Measurements from ENCODE around the gene RNF222.

Gene RNF222

GRCh38 chr17:8397636-8398035, at the start of gene RNF222:
Gene RNF222, minus strand, starts transcription at chr17:8397827. Its CDS starts 4,366 bp downstream, at chr17:8393461.
- DNase-seq, result no peak

DNA sequence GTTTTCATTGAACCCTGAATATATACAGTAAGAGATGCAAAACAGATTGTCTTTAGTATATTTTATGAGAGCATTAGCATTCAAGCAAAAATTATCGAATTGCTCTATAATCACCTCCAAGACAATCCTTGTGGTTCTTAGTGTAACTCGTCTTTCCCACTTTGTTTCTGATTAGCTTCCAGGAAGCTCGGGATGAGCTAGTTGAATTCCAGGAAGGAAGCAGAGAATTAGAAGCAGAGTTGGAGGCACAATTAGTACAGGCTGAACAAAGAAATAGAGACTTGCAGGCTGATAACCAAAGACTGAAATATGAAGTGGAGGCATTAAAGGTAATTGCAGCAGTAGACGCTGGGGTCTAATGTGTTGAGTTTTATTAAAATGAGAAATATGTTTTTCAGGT, 47.9 kb upstream of the RNF222 start:
- no peak for DNase-seq

DNA sequence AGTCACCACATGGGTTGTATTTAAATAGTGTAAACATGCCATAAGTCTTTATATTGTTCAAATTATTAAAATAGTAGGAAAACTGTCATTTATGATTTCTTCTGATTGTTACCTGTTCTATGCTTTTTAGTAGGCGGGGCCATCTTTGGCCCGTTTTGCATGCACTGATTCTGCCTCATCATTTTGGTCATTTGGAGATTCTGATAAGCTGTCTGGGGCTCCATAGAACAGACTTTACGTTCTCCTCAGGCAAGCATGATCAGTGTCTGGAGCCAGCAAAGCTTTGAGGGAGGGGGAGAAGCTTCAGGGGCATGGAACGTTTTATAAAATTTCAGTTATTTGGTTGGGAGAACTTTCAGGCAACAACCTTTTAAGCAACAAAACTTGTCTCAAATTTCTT, 46.9 kb upstream of the RNF222 start:
- DNase-seq, result no peak

- no peak for DNase-seq
These were observed 46.1 kb upstream of the RNF222 start for GRCh38 chr17:8443756-8444155.

- no peak for DNase-seq
These were observed 44.7 kb upstream of the RNF222 start for GRCh38 chr17:8442310-8442709.

DNA sequence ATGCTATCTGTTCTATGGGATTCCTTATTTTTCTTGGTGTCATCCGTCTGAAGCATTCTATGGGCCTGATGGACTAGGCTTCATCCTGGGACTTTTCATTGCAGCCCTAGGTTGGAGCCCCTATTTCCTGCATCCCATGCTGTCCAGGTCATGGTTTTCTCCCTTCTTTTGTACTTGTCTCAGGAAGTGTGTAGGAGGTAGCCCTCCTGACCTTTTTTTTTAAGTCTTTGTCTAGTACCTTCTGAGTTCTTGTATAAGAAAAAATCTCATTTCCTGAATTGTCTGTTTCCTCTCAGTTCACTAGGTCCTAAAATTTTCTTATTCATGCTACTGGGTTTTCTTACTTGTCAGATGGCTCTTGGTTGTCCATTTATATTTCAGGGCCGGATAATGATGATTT, 44.1 kb upstream of the RNF222 start:
- no peak for DNase-seq

- no peak for DNase-seq
These were observed 42.1 kb upstream of the RNF222 start for GRCh38 chr17:8439681-8440080.

- DNase-seq, result no peak
These were observed 40.8 kb upstream of the RNF222 start for GRCh38 chr17:8438441-8438840.

DNA sequence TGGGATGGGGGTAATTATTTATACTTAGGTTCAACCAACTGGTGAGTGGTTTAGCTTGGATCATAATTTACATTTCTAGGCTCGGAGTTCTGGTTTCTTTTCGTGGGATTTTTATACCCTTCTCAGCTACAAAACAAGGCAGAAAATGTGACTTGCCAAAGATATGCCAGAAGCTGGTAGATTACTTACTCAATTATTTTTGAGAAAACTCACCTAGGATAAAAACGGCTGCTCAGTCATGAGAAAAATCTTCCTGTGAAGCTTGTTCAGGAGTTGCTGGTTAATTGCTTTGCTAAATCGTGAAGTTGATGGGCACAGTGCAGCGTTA, 39.2 kb upstream of the RNF222 start:
- DNase-seq, result no peak

- peak; percentile 77 to 82 for DNase-seq
These were observed 38.7 kb upstream of the RNF222 start for GRCh38 chr17:8436169-8436843.

DNA sequence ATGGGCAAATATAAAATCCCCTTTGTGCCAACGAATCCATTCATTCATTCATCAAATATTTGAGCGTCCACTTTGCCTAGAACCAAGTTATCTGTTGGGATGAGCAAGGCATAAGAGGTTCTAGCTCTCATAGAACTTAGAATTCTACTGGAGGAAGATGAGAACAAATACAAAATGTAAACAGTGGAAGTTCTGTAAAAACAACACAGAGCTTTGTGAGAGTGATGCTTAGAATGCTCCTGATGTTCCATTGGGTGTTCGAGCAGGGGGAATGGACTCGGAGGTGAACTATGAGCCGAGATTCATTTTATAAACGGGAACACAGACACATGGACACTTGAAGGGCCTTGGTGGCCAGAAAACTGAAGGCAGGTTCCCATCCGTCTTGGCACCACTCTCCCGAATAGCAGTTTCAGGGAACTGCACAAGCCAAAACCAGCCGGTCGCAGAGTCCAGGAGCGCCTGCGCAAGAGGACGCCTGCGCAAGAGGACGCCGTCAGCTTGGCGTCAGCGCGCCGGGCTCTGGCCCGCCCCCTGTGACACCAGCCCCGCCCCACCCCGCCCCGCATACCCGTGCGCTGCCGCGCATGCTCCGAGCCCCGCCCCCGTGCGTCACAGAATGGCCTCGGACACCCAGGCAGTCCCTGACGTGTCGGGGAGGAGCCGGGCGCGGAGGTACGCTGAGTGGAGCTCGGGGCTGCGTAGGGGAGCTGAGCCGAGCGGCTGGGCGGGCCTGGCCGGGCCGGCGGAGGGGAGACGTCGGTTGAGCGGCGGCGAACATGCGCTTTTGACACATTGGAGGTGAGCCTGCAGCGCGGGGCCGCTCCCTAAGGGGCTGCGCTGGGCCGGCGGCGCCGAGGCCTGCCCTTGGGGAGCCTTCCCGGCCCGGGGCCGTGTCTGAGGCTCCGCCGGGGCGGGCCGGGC, 37.9 kb upstream of the RNF222 start, which contains the start of gene NDEL1:
Gene NDEL1, plus strand, starts transcription at position 640 of the 924 bp plus-strand sequence. CDS start 8,388 bp downstream, outside the sequence.
- DNase-seq, result peak; percentile 99

GRCh38 chr17:8430966-8431365, 33.3 kb upstream of the RNF222 start:
- no peak for DNase-seq

DNA sequence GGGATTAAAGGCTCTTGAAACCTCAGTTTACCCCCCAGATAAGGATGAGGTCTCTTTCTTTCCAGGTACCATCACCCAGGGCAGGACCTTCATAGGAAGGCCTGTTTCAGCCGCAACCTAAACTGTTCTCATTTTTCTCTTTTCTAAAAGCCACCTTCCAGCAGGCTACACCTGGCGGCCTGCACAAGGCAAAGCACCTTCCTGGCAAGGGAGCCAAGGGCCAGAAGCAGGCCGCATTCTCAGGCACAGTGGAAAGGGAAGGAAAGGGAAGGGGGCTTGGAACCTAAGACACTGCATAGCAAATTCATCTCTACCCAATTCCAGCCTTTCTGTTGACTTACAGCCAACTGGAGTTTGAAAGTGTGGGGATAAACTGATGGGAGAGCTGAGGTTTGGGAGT, 29.2 kb upstream of the RNF222 start:
- no peak for DNase-seq

DNA sequence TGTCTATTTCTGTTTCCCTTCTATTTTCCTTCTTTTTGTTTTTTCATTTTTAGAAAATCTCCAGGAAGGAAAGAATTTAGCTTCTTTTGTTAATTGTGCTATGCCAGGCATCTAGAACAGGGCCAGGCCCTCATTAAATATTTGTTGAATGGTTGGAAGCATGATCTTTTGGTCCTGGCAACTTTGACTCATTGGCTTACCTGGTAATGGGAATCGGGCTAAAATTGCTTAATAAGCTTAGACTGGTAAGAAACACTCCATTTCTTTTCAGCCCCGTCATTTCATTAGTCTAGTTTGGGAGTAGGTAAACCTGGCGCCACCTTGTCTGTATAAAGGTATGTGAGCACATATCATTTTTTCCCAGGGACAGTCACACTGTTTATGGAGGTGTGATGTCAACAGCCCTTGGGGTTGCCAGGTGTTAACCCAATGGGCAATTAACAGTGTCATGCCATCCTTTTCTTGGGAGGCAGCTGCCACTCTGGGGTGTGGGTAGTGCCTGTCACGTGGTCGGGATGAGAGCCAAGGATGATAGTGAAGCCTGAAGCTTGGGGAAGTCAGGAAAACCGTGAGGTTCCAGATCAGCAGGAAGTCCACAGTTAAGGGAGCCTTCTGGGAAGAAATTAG, 28.6 kb upstream of the RNF222 start:
- DNase-seq, result no peak

GRCh38 chr17:8421571-8421970, 23.9 kb upstream of the RNF222 start:
- DNase-seq, result no peak

DNA sequence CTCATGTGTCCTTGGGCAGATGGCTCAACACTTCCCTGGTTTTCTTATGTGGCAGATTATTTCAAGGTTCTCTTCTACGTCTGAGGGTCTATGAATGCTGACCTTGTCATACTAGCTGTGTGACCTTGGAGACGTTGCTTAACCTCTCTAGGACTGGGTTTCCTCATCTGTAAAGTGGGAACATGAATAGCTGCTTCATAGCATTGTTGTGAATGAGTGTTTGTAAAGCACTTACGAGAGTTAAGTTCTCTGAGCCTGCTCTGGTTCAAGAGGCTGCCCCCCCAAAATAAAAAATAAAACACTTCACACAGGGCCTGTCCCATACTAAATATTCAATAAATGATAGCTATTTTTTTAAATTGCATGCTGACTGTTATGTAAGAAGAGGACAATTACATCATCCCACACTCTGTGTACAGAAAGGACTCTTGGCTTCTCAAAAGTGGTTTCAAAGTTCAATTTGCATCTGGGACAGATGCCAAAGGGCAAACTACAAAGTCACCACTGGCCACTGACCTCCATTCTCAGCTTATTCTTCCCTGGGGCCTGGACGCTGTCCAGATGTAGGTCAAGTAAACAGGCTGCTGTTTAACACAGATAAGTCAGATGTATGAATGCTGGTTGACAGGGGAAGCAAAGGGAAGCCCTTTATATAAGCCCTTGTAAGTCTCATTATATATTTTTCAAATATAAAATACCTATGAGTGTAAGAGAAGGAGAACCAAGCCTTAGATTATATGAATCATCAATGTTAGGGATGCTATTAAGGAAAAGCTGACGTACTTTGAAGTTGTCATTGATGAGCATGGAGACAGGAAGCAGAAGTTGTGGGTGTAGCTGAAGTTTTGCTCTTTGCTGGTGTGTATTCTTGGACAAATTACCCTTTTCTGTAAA, 22.7 kb upstream of the RNF222 start:
- DNase-seq, result no peak

DNA sequence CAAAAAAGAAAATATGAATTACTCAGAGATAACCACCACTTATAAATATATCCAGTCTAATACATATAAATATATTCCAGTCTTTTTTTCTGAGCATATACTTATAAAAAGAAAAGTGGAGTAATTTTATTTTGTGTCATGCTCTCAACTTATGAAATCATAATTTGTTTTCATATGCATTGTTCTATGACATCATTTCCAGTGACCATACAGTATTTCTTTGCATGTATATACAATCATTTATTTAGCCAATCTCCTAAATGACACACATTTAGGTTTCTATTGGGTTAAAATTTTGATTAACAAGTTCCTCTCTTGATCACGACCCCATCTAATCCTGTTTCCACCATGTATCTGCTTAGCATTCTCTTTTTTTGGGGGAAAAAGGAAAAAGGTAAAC, 21.7 kb upstream of the RNF222 start:
- DNase-seq, result no peak

GRCh38 chr17:8418471-8418870, 20.8 kb upstream of the RNF222 start:
- DNase-seq, result no peak

GRCh38 chr17:8417806-8418205, 20.2 kb upstream of the RNF222 start:
- DNase-seq, result no peak

GRCh38 chr17:8413938-8414337, 16.3 kb upstream of the RNF222 start:
- DNase-seq, result no peak

DNA sequence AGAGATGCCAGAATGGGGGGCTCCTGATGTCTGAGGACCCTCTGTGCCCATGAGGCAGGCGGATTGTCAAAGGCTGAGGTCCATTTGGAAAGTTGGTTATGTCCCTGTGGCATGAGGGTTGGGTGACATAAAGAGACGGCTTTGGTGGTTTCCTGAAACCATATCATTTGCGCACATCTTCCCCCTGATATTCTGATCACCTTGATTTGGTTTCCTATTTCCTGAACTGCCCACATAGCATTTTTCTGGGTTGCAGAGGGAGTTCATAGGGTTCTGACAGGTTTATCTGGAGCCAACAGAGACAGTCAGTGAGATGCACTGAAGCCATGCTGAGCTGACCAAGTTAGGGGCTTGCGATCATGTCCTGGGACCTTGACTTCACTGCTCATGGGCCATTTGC, 15.7 kb upstream of the RNF222 start:
- no peak for DNase-seq

GRCh38 chr17:8412089-8412488, 14.5 kb upstream of the RNF222 start:
- no peak for DNase-seq

DNA sequence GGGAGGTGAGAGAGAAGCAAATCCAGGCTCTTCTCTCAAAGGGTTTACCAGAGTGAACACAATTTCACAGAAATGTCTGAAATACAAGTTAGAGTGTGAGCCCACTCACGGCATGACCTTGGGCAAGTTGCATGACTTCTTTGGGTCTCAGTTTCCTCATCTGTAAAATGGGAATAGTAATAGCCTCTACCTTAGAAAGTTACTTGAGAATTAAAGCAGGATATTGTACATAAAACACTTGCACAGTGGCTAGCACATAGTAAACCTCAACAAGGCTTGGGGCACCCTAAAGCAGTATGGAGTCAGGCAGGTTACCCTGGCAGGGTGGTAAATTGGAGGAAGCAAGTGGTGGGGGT, 13.2 kb upstream of the RNF222 start:
- no peak for DNase-seq
